GM19099 (cell line): ENCODE data around the gene CYP2R1.

Source experiments
- POLR2A ChIP-seq: IDR thresholded peaks from 3 replicates; pipeline ENCODE4 v1.6.1; 2011; ENCODE audit warnings: low read depth; ENCODE audit not compliant: insufficient read length; ENCODE audit errors: extremely low read depth

CYP2R1 gene, protein sequence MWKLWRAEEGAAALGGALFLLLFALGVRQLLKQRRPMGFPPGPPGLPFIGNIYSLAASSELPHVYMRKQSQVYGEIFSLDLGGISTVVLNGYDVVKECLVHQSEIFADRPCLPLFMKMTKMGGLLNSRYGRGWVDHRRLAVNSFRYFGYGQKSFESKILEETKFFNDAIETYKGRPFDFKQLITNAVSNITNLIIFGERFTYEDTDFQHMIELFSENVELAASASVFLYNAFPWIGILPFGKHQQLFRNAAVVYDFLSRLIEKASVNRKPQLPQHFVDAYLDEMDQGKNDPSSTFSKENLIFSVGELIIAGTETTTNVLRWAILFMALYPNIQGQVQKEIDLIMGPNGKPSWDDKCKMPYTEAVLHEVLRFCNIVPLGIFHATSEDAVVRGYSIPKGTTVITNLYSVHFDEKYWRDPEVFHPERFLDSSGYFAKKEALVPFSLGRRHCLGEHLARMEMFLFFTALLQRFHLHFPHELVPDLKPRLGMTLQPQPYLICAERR

DNA sequence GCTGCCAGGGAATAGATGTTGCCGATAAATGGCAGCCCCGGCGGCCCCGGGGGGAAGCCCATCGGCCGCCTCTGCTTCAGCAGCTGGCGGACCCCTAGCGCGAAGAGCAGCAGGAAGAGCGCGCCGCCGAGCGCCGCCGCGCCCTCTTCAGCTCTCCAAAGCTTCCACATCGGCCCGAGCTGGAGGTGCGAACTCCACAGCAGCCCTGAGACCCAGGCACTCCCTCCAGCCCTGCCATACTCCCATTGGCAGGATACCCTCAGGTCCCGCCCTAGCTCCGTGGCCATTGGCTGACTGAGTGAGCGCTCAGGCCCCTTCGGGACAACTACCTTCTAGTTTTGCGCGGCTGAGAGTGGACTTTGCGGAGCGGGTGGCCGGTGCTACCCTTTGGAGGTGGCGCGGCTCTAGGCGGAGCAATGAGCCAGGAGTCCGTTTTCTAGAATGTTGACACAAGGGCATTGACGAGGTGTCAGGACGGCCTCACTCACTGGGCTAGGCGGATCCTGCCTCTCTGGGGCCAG is at the start of gene CYP2R1:
TSS of gene CYP2R1 (minus strand) at position 196 of the 521 bp plus-strand sequence. CDS start at position 170, 26 bp downstream.
- peak; percentile 37 for TF ChIP-seq POLR2A

DNA sequence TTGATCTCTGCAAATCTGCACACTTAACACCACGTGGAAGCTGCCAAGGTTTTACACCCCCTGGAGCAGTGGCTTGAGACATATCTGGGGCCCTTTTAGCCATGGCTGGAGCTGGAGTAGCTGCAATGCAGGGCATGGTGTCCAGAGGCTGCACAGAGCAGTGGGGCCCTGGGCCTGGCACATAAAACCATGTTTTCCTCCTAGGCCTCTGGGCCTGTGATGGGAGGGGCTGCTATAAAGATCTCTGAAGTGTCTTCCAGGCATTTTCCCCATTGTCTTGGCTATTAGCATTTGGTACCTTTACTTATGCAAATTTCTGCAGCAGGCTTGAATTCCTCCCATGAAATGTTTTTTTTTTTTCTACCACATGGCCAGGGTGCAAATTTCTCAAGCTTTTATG is 46.9 kb upstream of the CYP2R1 start:
- TF ChIP-seq POLR2A, result no peak

DNA sequence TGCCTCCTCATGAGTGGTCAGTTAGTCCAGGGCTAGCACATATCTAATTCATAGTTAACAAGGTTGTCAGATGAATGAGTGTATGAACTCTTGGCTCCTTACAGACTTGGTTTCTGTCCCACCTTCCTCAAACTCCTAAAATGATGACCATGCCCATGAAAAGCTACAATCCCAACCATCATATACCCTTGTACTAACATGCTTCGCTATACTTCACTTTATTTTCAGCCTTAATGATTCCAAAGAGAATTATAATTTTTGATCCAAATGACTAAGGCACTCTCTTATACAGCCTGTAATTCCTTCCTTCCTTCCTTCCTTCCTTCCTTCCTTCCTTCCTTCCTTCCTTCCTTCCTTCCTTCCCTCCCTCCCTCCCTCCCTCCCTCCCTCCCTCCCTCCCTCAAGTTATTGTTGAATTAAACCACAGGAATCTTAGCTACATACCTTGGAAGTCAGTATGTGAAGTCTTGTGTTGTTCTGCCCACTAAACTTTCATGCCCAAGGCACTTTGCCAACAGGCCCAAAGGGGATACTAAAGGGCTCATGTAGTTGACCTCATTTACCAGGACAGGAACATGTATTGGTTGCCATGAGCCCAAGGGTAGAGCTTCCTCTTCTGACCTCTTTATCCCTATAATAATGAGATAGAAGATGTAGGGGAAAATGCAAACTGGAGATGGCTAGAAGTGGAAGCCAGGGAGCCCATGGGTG is 42.8 kb upstream of the CYP2R1 start:
- no peak for TF ChIP-seq POLR2A

DNA sequence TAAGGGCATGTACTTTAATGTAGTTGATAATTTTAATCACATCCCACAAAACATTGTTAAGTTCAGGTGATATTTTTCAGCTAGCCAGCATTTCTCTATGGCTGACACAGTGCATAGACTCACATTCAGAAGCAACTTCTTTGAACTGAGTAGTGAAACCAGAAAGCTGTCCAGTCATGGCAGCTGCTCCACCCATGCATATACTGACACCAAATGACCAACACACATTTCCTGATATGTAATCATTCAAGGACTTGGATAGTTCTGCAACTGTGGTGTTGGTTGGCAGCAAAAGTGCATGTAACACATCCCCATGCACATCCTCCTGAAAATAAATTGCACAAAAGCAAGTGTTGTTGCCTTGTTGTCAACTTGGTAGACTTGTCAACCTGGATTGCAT is 40.4 kb upstream of the CYP2R1 start:
- TF ChIP-seq POLR2A, result no peak

DNA sequence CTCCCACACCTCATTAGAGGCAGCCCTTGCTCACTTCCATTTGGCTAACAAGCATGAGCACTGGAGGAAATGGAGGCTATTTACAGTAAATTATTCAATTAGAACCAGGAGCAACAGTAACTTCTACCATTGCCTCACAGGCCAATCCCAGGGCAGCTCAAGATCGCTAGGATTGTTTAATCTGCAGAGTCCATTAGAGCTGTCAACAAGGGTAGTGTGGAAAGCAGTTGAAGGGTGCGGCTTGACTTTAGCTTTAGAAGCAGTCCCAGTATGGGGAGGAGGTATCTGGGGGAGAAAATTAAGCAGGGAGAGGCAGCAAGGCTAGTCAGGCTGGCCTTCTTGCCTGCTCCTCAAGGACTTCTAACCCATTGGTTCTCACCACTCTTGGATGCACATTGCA is 38.3 kb upstream of the CYP2R1 start:
- TF ChIP-seq POLR2A, result no peak

DNA sequence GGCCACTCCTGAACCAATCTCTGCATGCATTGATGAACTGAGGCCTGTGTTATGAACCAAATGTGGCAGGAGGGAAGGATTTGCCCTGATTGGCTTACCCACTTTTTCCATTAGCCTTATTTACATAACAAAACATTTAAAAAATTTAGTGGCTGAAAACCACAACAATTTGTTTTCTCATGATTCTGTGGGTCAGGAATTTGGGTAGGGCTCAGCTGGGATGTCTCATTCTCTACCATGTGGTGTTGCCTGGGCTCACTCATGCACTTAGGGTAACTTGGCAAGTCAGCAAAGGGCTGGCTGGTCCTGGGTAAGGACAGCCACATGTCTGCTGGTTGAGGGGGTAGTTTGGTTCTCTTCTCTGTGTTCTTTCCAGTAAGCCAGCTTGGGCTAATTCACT is 35.1 kb upstream of the CYP2R1 start:
- TF ChIP-seq POLR2A, result no peak

DNA sequence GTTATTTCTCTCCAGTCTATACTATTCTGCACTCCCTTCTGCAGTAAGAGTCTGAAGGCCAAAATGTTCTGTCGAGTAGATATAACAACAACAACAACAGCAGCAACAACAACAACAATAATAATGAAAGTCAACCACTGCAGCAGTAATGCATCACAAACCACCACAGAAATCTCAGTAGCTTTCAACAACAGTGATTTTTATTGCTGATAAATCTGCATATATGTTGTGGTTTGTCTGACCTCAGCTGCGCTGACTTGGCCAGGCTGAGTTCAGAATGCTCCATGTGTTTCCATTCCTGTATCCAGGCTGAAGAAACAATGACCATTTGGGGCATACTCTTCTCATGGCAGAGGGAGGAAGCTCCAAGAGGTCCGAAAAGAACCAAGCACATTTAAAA is 32.3 kb upstream of the CYP2R1 start:
- TF ChIP-seq POLR2A, result no peak

DNA sequence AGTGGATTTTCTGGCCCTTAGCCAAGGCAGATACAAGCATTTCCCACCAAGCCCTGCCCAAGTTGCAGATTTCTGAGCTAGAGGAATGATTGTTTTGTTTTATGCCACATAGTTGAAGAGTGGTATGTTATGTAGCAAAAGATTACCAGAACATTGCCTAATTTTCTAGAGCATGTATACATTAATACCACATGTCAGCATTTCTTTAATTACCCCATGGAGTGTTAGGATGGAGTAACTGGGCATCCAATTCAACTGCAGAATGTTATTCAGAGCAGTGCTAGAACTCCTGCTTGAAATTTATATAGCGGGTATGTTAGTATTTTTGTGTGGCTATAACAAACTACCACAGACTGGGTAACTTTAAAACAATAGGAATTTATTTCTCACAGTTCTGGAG is 24.4 kb upstream of the CYP2R1 start:
- no peak for TF ChIP-seq POLR2A

DNA sequence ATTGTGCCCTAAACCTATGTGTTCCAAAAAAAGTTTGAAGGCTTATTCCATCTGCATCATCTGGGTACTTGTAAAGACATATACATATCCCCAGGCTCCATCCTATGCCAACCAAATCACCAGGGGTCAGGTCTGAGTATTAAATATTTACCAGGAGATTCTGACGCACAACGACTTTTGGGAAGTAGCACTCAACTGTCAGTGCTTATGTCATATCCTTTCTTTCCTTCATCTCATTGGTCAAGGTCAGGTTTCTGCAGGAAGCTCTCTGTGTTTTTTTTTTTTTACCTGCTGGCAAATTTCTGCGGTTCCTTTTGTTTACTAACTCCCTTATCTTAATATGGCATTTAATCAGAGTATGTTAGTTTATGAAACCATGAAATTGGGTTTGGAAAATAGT is 22.5 kb upstream of the CYP2R1 start:
- no peak for TF ChIP-seq POLR2A

DNA sequence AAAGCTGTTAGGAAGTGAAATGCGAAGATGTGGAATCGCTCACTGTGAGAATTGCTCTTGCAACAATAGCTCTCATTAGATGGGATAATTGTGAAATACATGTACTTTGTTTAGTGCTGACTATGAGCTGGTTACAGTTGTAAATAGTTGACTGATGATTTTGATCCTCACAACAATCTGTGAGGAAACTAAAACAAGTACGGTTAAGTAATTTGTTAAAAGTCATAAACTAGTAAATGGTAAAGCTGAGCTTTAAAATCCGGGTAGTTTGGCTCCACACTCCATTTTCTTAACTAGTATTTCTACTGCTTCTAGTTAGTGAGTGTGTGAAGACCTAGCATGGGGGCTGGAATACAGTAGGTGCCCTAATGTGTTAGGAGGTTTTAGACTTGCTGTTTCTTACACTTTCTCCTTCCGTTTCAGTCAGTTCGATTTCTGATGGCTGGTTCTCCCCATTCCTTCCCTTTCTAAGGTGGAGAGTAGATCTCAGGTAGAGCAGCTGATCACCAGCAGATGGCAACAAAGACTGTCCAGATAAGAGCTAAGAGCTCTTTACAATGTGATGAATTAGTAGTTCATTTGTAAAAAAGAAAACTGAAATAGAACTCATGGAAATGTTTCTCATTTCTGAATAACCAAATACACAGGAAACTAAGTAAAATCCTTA is 16.3 kb upstream of the CYP2R1 start:
- TF ChIP-seq POLR2A, result no peak

DNA sequence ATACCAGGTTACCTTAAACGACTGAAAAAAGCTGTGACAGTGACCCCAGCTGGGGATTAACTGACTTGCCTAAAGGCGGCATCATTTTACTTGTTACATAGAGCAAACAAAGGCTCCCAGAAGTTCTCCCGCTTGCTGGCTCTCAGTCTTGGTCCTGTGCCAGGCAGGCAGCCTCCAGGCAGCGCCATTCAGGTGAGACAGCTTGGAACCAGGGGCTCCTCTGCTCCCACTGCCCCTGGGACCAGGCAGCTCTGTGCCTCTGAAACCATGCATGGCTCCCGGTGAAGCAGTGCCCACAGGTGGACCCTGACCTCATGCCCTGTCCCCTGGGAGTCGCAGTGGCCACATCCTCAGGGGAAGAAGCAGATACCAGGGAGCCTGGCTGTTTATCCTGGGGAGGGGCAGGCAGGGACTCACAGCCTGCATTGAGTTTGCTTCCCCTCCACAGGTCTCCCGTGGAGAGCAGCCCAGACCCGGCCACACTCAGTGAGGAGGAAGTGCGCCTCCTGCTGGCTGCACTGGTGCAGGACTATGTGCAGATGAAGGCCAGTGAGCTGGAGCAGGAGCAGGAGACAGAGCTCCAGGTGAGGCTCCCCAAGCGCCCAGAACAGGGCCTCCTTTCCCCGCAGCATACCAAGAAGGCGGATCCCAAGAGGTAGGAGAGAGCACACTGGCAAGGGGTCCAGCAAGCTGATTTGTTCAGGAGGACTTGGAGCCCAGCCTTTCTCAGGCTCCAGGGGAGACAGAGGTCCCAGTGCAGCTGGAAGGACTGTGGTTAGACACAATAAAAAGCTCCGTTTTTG is 15.6 kb upstream of the CYP2R1 start:
- TF ChIP-seq POLR2A, result no peak

DNA sequence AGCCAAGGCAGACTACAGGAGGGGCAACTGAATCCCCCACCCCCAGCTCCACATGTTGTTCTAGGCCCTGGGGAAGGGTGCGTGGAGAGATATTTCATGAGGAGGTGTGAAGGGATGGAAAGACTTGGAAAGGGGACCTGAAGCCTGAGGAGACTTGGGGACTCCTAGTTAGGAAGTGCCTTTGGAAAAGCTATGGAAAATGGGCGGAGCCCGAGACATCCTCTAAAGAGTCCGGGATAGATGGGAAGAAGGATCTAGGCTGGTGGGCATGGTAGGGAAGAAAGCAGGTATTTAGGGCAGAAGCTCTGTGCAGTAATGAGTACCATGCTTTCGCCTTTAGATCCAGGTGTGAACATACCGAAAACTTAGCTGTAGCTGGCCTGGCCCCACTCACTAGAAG is 15.0 kb upstream of the CYP2R1 start:
- TF ChIP-seq POLR2A, result no peak

DNA sequence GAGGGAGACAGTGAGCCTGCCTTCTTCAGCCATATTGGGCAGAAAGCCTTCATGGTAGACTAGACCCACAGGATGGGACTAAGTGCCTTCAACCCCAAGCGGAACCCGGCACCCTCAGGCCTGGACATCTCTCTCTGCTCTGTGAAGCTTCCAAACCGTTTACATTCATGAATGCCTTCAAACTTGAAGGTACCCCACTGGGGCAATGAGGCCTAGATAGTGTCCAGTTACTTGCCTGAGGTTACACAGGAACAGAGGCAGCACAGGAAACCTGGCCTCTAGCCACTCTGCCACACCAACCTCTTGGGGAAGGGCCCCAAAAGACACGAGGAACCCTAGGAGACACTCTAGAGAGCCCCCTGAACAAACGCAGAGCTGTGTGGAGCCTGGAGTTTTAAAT is 14.5 kb upstream of the CYP2R1 start:
- no peak for TF ChIP-seq POLR2A

DNA sequence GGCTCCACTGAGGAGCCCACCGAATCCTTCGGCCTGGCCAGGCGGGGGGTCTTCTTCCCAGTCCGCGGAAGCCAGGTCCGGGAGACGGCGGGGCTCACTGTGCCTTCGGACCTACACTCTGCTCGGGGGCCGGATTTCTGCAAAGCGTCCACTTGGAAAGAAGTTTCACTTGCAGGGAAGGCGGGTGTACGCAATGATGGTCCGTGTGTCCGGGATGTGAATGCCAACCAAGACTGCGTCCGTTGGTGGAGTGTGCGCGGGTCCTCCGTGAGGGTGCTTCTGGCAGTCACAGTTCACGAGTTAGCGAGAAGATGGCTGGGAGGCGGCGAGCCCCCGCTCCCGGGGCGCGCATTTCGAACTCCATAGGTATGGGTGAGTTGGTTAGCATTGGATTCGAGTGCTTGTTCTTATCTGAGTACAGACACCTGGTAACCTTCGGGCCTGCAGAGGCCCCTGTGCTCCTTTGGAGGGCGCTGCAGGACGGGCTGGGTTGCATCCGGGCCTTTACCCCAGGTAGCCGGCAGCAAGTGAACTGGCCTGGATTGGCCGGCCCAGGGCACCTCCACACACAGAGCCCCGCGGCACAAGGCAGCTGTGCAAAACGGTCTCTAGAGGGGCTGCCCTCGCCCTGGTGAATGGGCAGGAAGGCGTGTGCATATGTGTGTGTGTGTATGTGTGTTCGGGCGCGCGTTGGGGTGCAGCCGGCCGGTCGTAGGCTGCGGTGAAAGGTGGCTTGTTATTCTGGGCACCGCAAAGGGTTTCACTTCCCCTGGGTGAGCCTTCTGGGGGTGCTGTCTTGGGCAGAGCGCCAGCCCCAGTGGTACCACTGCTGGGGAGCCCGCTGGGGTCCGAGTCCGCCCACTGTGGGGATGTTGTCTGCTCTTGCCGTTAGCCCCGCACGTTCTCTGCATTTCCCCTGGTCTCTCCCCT is 13.3 kb upstream of the CYP2R1 start:
- no peak for TF ChIP-seq POLR2A

DNA sequence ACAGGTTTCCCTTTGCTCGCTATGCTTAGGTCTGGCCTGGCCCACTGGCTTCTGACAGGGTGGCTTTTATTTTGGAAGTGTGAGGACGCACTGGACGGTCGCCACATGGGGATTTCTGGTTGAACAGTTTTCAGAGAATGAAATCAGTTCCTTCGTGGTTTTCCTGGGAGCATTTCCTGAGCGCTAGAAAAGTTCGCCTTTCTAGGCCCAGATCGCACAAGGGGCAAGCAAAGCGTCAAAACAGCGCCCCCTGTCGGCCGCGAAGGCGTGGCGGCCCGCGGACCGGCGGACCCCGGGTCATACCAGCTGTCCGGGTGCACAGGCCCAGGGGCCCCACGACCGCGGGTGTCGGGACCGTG is 12.7 kb upstream of the CYP2R1 start:
- TF ChIP-seq POLR2A, result no peak
